ENCODE results near the gene FAM47E.

FAM47E gene

DNA sequence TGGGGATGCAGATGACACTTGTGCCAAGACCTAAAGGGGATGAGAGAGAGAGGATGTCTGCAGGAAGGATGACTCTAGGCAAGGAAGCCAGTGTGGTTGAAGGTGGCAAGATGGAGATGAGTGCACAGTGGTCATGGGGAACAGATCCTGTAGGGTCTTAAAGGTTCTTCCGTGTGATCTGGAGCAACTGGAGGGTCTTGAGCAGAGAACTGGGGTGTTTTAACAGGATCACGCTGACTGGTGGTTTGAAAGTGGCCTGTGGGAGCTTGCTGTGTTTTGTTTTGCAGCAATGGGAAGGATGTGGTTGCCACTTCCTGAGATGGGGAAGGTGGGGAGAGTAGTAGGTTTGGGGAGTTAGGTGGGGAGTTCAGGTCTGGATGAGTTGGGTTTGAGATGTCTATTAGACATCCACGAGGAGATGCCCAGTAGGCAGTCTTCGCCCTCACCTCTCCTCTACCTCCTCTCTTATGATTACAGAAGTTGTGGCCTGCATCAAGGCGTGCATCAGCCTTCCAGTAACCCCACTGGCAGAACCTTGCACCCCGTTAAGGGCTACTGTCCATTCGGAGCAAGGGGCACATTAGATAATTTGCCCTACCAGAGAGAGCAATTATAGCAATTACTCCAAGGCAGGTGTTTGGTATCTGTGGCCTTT is 53.6 kb downstream of the FAM47E start:
- FAIRE-seq: no peak

DNA sequence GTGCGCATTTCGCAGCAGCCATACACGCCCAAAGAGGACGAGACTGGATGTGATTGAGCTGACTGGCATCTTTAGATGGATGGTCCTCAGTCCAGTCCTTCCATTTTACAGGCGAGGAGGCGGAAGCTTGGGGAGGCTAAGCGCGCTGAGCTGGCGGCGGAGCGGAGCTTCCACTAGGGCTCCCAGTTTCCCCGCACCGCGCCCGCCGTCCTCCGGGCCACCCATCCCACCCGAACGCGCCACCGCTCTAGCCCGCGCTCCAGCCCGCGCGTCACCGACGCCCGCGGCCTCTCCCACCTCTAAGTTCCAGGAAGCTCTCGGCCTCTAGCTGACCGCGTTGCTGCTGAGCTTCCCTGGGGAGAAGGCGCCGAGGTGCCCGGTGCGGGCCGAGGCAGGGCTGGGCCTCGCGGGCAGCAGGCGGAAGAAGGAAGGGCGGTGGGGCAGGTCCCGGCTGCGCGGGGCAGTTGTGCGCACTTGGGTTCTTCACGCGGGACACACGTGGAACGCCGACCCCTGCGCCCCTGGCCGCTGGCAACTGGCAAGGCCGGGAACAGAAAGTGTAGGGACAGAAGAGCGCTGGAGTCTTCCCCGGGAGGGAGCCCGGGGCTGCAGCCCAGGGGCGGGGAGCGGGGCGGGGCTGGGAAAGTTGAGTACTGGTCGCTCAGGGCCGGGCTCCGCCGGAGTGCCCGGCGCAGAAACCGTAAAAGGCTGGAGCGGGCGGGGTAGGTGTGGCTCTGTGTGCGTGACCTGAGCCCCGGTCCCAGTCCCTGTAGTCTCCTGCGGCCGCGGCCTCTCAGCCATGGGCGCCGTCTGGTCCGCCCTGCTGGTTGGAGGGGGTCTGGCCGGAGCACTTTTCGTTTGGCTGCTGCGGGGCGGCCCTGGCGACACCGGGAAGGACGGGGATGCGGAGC is 54.7 kb downstream of the FAM47E start, which contains the start of gene STBD1:
TSS of gene STBD1 (plus strand) at position 763 of the 911 bp plus-strand sequence. CDS start at position 800, 37 bp downstream.
- no peak for FAIRE-seq

DNA sequence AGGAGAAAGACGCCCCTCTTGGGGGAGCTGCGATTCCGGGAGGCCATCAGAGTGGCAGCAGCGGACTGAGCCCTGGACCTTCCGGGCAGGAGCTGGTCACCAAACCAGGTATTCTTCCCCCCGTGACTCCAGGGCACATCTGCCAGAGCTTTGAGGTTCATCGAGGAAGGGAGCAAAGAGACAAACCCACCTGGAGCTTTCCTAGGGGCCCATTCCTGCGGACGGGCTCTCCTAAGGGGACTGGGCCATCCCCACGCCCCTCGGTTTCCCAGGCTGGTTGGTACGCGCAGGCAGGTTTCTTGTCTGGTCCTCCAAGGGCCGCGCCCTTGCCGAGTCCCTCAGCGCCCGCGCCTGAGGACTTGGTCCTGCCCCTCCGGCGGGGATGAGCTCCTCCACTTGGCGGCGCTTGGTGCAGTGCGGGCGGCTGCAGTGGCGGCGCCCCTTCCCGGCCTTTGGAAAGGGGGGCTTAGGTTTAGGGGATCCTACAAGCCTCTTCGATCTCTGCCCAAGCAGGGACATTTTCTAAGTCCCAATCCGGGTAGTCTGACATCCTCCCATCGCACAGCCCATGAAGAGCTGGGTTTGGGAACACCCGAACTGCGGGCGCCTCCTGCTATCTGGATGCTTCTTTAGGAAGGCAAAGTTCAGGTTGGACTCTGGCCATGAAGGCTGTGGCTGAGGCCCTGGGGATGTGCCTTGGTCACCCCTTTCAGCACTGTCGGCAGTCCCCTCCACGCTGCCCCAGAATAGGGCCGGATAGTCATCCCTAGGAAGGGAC is 55.5 kb downstream of the FAM47E start:
- FAIRE-seq: no peak

DNA sequence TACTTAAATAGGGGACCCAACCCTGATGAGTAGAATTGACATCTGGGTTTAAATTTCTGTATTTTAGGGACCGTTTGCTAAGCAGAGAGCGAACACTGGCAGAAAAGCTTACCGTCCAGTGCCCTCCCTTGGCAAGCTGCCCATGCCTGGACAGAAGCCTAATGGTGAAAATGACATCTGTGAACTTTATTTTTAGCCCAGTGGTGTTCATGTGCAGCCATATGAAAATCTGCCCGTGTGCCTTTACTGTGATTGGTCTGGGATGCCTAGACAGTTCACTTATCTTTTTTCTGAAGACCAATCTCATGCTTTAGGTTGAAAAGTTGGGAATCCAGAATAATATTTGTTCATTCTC is 56.1 kb downstream of the FAM47E start:
- peak; percentile 98 for FAIRE-seq

DNA sequence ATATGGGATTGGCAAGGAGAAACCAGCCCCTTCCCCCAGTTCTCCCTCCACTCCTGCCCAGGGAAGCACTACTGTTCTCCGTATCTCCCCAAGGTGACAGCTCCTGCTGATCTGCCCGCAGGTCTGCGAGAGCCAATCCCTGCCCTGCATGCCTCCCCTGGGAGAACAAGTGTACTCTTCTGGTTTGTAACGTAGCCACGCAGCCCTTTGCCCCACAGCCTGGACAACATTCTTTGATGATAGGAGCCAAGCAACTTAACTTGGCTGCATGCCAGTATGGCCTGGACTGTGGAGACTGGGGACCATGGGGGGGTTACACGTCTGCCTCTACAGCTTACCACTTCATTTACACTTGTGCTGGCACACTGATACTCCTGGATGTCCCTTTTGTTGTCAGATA is 57.0 kb downstream of the FAM47E start:
- FAIRE-seq: no peak

DNA sequence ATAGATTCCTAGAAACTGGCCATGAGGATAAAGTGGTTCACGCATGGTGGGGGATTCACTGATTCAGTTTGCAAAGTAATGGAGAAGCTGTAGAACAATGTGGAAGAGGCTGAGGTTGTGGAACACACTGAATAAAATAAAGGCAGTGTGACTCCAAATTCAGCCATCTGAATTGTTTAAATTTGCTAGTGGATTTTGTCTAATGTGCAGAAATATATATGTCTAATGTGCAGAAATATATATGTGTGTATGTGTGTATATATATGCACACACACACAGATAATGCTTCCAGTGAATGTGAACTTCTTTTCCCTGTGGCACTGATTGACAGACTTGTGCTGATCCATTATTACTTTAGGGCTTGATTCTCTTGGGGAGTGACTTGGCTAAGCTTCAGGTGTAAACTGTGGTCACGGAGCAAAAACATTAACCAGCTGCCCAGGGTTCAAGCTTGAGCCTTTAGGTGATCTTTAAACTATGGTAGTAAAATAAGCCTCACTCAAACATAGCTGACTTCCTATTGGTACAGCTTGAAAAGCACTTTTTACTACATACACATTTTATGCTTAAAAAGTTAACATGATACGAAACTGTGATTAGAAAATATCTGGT is 58.5 kb downstream of the FAM47E start:
- FAIRE-seq: no peak

DNA sequence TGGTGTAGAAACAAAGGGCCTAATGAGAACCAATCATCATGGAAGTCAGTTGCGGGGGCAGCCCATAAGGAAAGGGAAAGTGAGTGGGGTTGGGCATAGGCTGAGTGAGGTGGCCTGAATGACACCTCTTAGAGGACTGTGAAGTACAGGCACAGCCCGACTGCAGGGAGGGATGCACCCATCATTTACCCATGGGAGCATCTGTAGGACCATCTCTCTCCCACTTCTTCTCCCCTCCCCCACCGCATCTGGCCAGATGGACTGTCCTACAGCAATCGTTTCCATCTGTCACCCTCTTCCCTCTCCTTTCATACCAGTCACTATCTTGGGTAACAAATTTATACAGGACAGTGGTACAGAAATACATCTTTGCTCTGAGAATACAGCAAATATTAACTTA is 59.2 kb downstream of the FAM47E start:
- FAIRE-seq: no peak

DNA sequence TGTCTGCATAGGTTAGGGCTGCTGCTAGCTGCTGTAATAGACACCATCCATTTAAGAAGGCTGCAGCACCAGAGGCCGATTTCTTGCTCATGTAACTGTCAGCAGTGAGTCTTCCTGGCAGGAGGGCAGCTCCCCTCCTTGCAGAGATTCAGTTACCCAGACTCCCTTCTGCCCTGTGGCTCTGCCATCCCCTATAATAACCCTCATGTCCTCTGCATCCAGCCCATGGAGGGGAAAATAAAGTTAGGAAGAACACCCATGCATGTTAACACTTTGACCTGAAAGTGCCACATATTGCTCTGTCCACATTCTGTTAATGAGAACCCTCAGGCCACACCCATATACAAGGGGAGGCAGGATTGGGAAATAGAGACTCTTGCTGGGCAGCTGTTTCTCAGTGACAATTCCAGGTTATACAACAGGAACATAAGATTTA is 60.4 kb downstream of the FAM47E start:
- no peak for FAIRE-seq

DNA sequence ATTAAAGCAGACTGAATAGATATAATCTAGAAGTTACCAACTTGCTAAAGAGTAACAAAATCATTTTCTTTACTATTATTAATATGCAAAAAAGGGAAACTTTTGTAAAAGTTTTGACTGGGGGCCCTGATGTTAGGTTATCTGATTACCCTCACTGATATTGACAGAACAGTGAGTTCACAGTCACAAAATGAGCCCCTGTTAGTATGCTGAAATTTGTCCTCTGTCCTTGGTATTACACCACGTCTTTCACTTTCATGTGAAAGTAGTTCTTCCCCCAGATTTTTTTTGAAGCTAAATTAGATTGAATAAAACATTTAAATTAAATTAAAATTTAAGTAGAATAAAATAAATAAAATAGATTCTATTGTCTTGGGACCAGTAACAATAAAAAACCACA is 60.9 kb downstream of the FAM47E start:
- FAIRE-seq: no peak

DNA sequence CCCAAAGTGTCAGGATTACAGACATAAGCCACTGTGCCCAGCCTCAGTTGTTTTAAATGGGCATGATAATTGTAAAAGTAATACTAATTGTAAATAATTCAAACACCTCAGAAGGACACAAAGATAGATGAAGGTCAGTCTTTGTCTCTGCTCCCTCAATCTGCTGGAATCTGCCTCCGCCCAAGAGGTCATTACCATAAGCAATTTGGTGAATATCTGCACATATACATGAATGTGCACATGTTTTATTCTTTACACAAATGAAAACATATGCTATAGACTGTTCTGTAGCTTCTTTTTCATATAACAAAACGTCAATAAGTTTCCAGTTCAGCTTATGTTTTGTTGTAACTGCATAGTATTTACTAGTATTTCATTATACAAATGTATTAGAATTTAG is 62.0 kb downstream of the FAM47E start:
- no peak for FAIRE-seq

DNA sequence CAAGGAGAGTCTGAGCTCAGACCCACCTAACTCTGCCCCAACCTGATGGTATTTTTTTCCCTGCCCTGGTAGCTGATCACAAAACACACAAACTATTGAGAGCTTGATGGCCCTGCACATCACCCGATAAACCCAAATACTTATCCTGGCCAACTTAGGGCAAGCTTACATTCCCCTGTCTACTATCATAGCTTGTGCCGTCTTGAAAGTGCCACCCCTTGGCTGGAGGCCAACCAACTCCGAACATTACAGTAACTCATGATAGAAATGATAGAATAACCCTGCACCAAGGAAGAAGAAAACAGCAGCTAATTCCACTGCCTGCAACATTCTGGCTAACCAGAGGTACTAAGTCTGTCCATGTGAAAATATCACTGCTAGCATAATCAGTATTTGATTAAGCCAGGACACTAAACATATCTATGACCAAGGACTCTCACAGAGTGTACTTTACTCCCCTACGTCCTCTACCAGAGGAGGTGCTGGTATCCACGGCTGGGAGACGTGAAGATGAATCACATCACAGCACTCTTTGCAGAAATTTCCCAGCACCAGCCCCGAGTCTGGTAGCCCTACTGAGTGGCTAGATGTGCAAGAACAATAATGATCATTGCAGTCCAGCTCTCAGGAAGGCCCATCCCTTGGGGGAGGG is 63.9 kb downstream of the FAM47E start:
- no peak for FAIRE-seq

DNA sequence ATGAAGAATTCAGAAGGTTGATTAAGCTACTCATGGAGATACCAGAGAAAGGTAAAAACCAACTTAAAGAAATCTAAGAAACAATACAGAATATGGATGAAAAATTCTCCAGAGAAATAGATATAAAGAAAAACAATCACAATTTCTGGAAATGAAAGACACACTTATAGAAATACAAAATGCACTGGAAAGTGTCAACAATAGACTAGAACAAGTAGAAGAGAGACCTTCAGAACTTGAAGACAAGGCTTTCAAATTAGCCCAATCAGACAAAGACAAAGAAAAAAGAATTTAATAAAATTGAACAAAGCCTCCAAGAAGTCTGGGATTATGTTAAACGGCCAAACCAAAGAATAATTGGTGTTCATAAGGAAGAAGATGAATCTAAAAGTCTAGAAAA is 64.6 kb downstream of the FAM47E start:
- FAIRE-seq: no peak

DNA sequence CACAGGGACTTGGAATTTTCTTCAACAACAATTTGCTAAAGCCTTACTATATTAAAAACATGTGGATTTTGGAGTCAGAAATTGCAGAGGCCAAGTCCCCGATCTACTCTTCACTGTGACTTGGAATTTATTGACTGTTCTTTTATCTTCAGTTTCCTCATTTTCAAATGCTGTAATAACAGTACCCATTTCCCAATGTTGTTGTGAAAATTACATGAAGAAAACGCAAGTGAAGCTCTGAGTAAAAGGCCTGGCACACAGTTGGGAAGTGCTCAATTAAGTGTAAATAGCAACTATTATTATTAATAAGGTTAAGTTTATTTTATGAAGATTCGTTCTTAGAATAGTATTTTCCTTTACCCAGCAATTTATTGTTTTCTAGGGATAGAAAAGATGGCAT is 70.7 kb downstream of the FAM47E start:
- FAIRE-seq: no peak

DNA sequence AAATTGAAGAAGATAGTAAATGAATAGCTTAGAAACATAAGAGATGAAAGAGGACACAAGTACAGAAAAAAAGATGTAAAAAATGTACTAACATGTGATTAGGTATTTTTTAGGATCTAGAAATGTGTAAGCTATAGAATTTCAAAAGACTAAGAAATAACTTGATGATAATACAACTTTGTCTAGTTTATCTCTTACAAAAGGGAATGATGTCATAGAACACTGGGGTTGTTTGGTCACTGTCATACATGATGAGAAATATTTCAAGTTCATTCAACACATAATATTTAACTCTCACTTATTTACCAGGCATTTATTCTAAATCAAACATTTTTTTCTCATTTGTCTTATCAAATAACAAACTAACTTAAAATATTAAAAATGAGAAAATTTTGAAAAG is 73.6 kb downstream of the FAM47E start:
- FAIRE-seq: peak; percentile 41

DNA sequence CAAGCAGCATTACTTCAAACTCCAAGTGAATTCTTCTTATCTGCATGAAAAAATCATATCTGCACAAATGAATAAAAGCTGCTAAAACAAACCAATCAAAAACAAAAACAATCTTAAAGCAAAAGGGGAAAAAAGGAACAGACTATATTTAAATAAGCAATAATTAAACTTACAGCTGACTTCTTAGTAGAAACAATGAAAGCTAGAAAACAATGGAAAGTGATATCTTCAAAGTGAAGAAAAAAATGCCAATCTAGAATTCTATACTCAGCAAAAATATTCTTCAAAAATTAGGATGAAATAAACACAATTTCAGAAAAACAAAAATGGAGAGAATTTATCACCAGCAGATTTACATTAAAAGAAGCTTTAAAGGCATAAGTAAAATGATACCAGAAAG is 75.0 kb downstream of the FAM47E start:
- peak; percentile 94 for FAIRE-seq
